Fibroblast of pulmonary artery (primary cell): ENCODE measurements around the gene CFAP298.

Source experiments
- DNase-seq: peaks from one replicate; pipeline ENCODE4 v3.0.0-alpha.2; 2010; ENCODE audit warnings: low read depth
- H3K4me3 ChIP-seq: replicated peaks from 2 replicates; pipeline ENCODE4 v1.5.1; 2011; ENCODE audit warnings: low read depth, mild to moderate bottlenecking, control low read depth, low read length, moderate library complexity
- TF ChIP-seq, protein P1 (sequence below): IDR thresholded peaks from 2 replicates; pipeline ENCODE4 v1.5.1; 2011; ENCODE audit warnings: mild to moderate bottlenecking, control low read depth, low read length, inconsistent platforms; ENCODE audit errors: missing control alignments

The CFAP298 gene

DNA sequence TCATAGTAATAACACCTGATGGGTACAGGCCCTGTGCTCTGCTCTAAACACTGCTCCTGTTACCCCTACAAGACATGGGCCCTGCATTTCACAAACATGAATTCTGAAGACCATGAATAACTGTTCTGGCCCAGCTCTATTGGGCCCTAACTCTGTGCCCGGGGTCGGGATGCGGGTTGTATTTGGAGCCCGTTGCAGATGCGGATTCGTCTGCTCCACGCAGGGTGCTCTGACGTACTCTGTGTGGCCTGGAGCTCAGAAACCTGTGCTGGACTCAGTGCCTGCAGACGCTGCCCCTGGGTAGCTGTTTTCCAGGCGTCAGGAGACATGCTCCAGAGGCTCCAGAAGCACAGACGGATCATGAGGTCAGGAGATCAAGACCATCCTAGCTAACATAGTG is 16.7 kb downstream of the CFAP298 start:
- TF ChIP-seq, protein P1, sequence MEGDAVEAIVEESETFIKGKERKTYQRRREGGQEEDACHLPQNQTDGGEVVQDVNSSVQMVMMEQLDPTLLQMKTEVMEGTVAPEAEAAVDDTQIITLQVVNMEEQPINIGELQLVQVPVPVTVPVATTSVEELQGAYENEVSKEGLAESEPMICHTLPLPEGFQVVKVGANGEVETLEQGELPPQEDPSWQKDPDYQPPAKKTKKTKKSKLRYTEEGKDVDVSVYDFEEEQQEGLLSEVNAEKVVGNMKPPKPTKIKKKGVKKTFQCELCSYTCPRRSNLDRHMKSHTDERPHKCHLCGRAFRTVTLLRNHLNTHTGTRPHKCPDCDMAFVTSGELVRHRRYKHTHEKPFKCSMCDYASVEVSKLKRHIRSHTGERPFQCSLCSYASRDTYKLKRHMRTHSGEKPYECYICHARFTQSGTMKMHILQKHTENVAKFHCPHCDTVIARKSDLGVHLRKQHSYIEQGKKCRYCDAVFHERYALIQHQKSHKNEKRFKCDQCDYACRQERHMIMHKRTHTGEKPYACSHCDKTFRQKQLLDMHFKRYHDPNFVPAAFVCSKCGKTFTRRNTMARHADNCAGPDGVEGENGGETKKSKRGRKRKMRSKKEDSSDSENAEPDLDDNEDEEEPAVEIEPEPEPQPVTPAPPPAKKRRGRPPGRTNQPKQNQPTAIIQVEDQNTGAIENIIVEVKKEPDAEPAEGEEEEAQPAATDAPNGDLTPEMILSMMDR = no peak
- H3K4me3 ChIP-seq = no peak overlapping the region
- DNase-seq = no peak

GRCh38 chr21:32593690-32594089 is 18.5 kb downstream of the CFAP298 start:
- no peak overlapping the region for H3K4me3 ChIP-seq
- TF ChIP-seq, protein P1 = no peak
- DNase-seq = no peak

GRCh38 chr21:32592929-32593502 is 19.2 kb downstream of the CFAP298 start:
- TF ChIP-seq, protein P1 = no peak
- DNase-seq = no peak

GRCh38 chr21:32590130-32590529 is 22.0 kb downstream of the CFAP298 start:
- H3K4me3 ChIP-seq = no peak overlapping the region
- TF ChIP-seq, protein P1 = no peak
- no peak for DNase-seq

More at GRCh38 chr21:32592929-32593502, 19.2 kb downstream of the CFAP298 start:
- no peak overlapping the region for H3K4me3 ChIP-seq

DNA sequence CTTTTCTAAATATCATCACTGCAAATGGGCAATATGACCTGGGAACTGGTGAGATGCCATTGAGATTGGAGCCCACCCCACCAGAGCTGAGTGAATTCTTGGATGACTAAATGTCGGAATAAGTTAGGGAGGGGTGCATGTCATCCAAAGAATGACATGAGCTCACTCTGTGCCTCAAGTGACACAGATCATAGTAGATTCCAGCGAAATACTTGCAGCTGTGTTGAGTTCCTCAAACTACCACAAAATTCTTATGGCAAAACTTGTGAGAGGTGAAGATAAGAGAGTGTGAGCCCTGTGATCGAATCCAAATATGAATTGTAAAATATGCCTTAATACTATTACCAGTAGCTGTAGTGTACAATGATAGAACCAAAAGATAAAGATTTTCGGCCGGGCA is 24.5 kb downstream of the CFAP298 start:
- TF ChIP-seq, protein P1 = no peak
- no peak for DNase-seq
- H3K4me3 ChIP-seq = no peak overlapping the region

GRCh38 chr21:32587120-32587519 is 25.1 kb downstream of the CFAP298 start:
- TF ChIP-seq, protein P1 = no peak
- DNase-seq = no peak
- no peak overlapping the region for H3K4me3 ChIP-seq

DNA sequence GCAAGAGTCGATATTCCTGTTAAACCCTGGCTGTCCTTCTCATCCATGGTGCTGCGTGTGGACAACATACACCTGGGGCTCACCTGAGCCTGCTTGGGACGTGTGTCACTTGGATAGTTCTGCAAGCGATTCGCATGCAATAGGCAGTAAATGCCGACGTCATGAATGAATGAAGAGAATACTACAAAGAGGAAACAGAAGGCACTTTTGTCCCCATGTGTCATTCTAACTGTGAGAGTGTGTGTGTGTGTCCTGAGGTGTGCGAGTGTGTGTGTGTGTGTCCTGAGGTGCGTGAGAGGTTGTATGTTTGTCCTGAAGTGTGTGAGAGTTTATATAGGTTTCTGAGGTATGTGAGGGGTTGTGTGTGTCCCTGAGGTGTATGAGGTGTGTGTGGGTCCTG is 26.2 kb downstream of the CFAP298 start:
- no peak for DNase-seq
- no peak overlapping the region for H3K4me3 ChIP-seq
- TF ChIP-seq, protein P1 = no peak
